ENCODE data around the gene PLGRKT. TPM values are rescaled to one million over a fixed set of nuclear protein-coding genes. Genes with fewer than 3 reads are reported as not detected.
A peak's percentile ranks its signal among the peaks of the same experiment; 100 is the strongest.
"Not testable (repeated sequence)": the region's sequence is repeated elsewhere in the genome, so short reads cannot be mapped to it uniquely, and the experiment has no call there.

PLGRKT gene
- total RNA-seq, 1 donor from 2014 or later: 15.9 TPM

- Histone ChIP-seq H3K27me3 (ENCODE audit: low read depth) (no peaks in the 10 kb centered on the region), H3K4me3 (no peak overlapping the region), H3K9me3 (no peaks in the 10 kb centered on the region), H3K4me1 (no peaks in the 10 kb centered on the region), H3K36me3 (peaks cover 7% of the 10 kb centered on the region), H3K27ac (no peak overlapping the region)
- no peak for TF ChIP-seq CTCF (IDR thresholded peaks at IDR 0.05)
- ATAC-seq (no peak), DNase-seq (no peak)
- intact Hi-C loops (cut with DNase I): no loop called here
Observed at GRCh38 chr9:5357431-5358105, 80.2 kb downstream of the PLGRKT start.

GRCh38 chr9:5355817-5356216, 81.9 kb downstream of the PLGRKT start:
- no peak for ATAC-seq

GRCh38 chr9:5355226-5355625, 82.5 kb downstream of the PLGRKT start:
- no peaks in the 10 kb centered on the region for H3K4me1 ChIP-seq
- H3K9me3 ChIP-seq: no peaks in the 10 kb centered on the region
- no peak overlapping the region for H3K4me3 ChIP-seq
- H3K36me3 ChIP-seq: peaks cover 6% of the 10 kb centered on the region
- DNase-seq (no peak), ATAC-seq (no peak)
- H3K27ac ChIP-seq: no peak overlapping the region
- no peak for TF ChIP-seq CTCF (IDR thresholded peaks at IDR 0.05)
- H3K27me3 ChIP-seq (ENCODE audit: low read depth): no peaks in the 10 kb centered on the region
- intact Hi-C loops (cut with DNase I): no loop called here

More at GRCh38 chr9:5355817-5356216, 81.9 kb downstream of the PLGRKT start:
- H3K4me1 ChIP-seq: no peaks in the 10 kb centered on the region
- H3K27ac ChIP-seq: no peak overlapping the region
- peaks cover 7% of the 10 kb centered on the region for H3K36me3 ChIP-seq
- no peaks in the 10 kb centered on the region for H3K27me3 ChIP-seq (ENCODE audit: low read depth)
- no peak overlapping the region for H3K4me3 ChIP-seq
- intact Hi-C loops (cut with DNase I): no loop called here
- no peaks in the 10 kb centered on the region for H3K9me3 ChIP-seq
- DNase-seq: no peak
- no peak for TF ChIP-seq CTCF (IDR thresholded peaks at IDR 0.05)

DNA sequence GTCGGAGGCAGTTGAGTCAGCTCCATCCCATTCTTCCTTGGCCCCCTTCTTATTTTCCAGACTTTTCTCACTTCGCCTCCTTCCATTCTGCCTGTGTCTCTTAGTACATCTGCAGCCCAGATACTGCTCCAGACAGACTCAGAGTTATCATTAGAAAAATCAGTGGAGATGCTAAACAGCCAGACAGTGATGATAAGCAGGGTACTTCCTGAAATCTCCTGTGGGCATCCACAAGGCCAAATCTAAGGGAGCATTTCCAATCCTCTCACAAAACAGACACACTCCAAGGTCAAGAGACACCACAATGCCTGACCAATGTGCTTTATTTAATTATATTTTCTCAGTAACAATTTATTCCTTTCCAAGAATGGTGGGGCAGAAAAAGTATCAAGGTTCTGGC, 83.5 kb downstream of the PLGRKT start:
- H3K27ac ChIP-seq: no peak overlapping the region
- intact Hi-C loops (cut with DNase I): no loop called here
- TF ChIP-seq CTCF (IDR thresholded peaks at IDR 0.05): no peak
- H3K4me1 ChIP-seq: no peaks in the 10 kb centered on the region
- ATAC-seq (no peak), DNase-seq (no peak)
- no peaks in the 10 kb centered on the region for H3K27me3 ChIP-seq (ENCODE audit: low read depth)
- H3K4me3 ChIP-seq: no peak overlapping the region
- no peaks in the 10 kb centered on the region for H3K9me3 ChIP-seq
- H3K36me3 ChIP-seq: no peaks in the 10 kb centered on the region

DNA sequence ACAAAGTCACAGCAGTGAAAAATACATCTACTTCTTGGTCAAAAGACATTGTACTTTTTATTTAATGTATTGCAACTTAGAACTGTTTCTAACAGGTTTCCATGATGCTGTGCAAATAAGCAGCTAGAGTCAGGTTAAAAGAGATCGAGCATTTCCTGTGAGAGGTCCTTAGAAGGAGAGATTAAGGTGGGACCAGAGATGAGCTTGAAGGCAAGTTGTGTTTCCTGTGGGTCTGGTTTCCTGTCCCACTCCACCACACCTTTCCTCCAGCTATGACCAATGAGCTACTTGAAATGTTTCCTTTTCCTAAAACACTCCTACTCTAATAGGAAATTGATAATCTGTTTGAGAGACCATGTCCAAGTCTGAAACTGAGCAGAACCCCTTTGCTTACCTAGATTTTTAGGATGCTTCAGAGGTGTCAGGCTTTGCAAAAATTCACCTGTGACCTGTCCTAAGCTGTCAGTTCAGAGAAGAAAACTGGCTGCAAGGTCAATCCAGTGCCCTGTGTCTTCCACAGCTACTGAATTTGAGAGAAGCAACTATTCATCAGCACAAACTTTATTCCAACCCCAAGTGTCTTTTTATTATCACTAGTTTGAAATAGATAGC, 85.0 kb downstream of the PLGRKT start:
- TF ChIP-seq CTCF (IDR thresholded peaks at IDR 0.05): no peak
- H3K36me3 ChIP-seq: no peaks in the 10 kb centered on the region
- DNase-seq: no peak
- no peak overlapping the region for H3K4me3 ChIP-seq
- no peak overlapping the region for H3K27ac ChIP-seq
- ATAC-seq: no peak
- no peaks in the 10 kb centered on the region for H3K27me3 ChIP-seq (ENCODE audit: low read depth)
- no peaks in the 10 kb centered on the region for H3K9me3 ChIP-seq
- intact Hi-C loops (cut with DNase I): no loop called here
- no peaks in the 10 kb centered on the region for H3K4me1 ChIP-seq

- H3K36me3 ChIP-seq; H3K27me3 ChIP-seq (ENCODE audit: low read depth); H3K4me1 ChIP-seq; H3K4me3 ChIP-seq; H3K27ac ChIP-seq; intact Hi-C loops (cut with DNase I); DNase-seq; H3K9me3 ChIP-seq: not testable (repeated sequence)
- peak; percentile 100 for ATAC-seq
Observed at GRCh38 chr9:5338992-5339981, 98.4 kb downstream of the PLGRKT start, which contains the start of gene RLN1. Gene RLN1 (minus strand): TSS chr9:5339876. CDS start chr9:5339746, 130 bp downstream.
